Keratinocyte (primary cell): Measurements from ENCODE around the gene ANO9. TPM values are rescaled to one million over a fixed set of nuclear protein-coding genes. Genes with fewer than 3 reads are reported as not detected.

Experiments used
- DNase-seq: peaks from one replicate; pipeline ENCODE4 v3.0.0-alpha.2; 2011; ENCODE audit warnings: low read depth, missing footprints, low spot score
- FAIRE-seq: peaks from 2 replicates; lab custom pipeline; 2011; peaks lifted over from hg19 to GRCh38; lab: Jason Lieb, UNC
- H2AFZ ChIP-seq: 2 replicates; pipeline ENCODE4 v1.6.0; 2012; ENCODE audit warnings: low read length, control low read depth, inconsistent platforms; ENCODE audit not compliant: control insufficient read depth
- H3K27ac ChIP-seq: 2 replicates; pipeline ENCODE4 v1.5.1; 2011; ENCODE audit warnings: low read length; ENCODE audit not compliant: control insufficient read depth, insufficient read depth
- H3K27me3 ChIP-seq: 3 replicates; pipeline ENCODE4 v1.6.0; 2011; ENCODE audit warnings: low read length; ENCODE audit not compliant: control insufficient read depth, insufficient read depth; ENCODE audit errors: extremely low read depth
- H3K36me3 ChIP-seq, 2 experiments: 2 replicates in 1 of 2; 3 replicates in 1 of 2; pipeline ENCODE4 v1.5.1; 2011; ENCODE audit warnings: low read length in 2 of 2, mild to moderate bottlenecking in 1 of 2; ENCODE audit not compliant: control insufficient read depth in 2 of 2, insufficient read depth in 2 of 2; ENCODE audit errors: extremely low read depth in 1 of 2
- H3K4me1 ChIP-seq: 3 replicates; pipeline ENCODE4 v1.5.1; 2011; ENCODE audit warnings: low read length; ENCODE audit not compliant: control insufficient read depth, insufficient read depth; ENCODE audit errors: extremely low read depth
- H3K4me2 ChIP-seq: 3 replicates; pipeline ENCODE4 v1.6.0; 2011; ENCODE audit warnings: low read depth, low read length; ENCODE audit not compliant: control insufficient read depth, insufficient read depth; ENCODE audit errors: extremely low read depth
- H3K4me3 ChIP-seq, 3 experiments: fragments of 200-600 bp in 1 of 3; sonication (generic) in 1 of 3; 2 replicates in 2 of 3; 3 replicates in 1 of 3; pipeline ENCODE4 v1.5.1; 2011 to 2016; ENCODE audit warnings: low read length in 3 of 3, mild to moderate bottlenecking in 3 of 3, control low read depth in 2 of 3, inconsistent platforms in 1 of 3, low read depth in 1 of 3, mixed read lengths in 1 of 3, mixed run types in 1 of 3, moderate library complexity in 1 of 3; ENCODE audit not compliant: control insufficient read depth in 2 of 3, insufficient read depth in 2 of 3; ENCODE audit errors: extremely low read depth in 1 of 3
- H3K79me2 ChIP-seq: 2 replicates; pipeline ENCODE4 v1.6.0; 2012; ENCODE audit warnings: low read length; ENCODE audit not compliant: control insufficient read depth, insufficient read depth
- H3K9ac ChIP-seq: 3 replicates; pipeline ENCODE4 v1.6.0; 2011; ENCODE audit warnings: low read length; ENCODE audit not compliant: control insufficient read depth, insufficient read depth; ENCODE audit errors: extremely low read depth
- H3K9me1 ChIP-seq: 3 replicates; pipeline ENCODE4 v1.6.0; 2011; ENCODE audit warnings: low read length; ENCODE audit not compliant: control insufficient read depth, insufficient read depth; ENCODE audit errors: extremely low read depth
- H3K9me3 ChIP-seq: 2 replicates; pipeline ENCODE4 v1.5.1; 2012; ENCODE audit warnings: low read depth, low read length; ENCODE audit not compliant: control insufficient read depth
- H4K20me1 ChIP-seq: 3 replicates; pipeline ENCODE4 v1.6.0; 2011; ENCODE audit warnings: low read length; ENCODE audit not compliant: control insufficient read depth, insufficient read depth; ENCODE audit errors: extremely low read depth
- EZH2 ChIP-seq: IDR thresholded peaks from one replicate; pipeline ENCODE4 v1.6.1; 2012; ENCODE audit warnings: inconsistent platforms, mild to moderate bottlenecking, low read length, moderate library complexity
- dilution Hi-C: fragments of 300-500 bp; cut with MboI; formaldehyde crosslinking; loops from one replicate; pipeline ENCODE4 v1.7.0; 2020; ENCODE audit warnings: low sequenced_read_pairs; ENCODE audit not compliant: extremely low pct_ligation_motif_present
- polyA plus RNA-seq, 5 experiments: library from polyadenylated mRNA; depleted of rRNA in 3 of 5; stranded (reverse) in 3 of 5; stranded (forward) in 1 of 5; unstranded in 1 of 5; fragments of >200 nt; gene quantifications; 1 replicate in 1 of 5; 2 replicates in 3 of 5; 3 replicates in 1 of 5; pipeline versions ENCODE4 v1.2.1 to v1.2.3, GENCODE V29; 2011 to 2012; ENCODE audit warnings: missing spikeins in 2 of 5, low read depth in 1 of 5, low replicate concordance in 1 of 5
- TF ChIP-seq, protein P1 (sequence below), 3 experiments: IDR thresholded peaks in 1 of 3; conservative IDR thresholded peaks in 1 of 3; optimal IDR thresholded peaks in 1 of 3; 2 replicates in 2 of 3; 3 replicates in 1 of 3; pipeline versions ENCODE3 to v1.5.1; 2011; ENCODE audit warnings: low read length in 3 of 3, mild to moderate bottlenecking in 3 of 3, moderate library complexity in 2 of 3, control low read depth in 1 of 3, inconsistent platforms in 1 of 3; ENCODE audit not compliant: insufficient read depth in 2 of 3; ENCODE audit errors: extremely low read depth in 1 of 3

Gene ANO9
- polyA plus RNA-seq, 1 donor (not counting 4 experiments of a cell fraction or from before 2014, with no cell fraction given): 16.1 TPM

DNA sequence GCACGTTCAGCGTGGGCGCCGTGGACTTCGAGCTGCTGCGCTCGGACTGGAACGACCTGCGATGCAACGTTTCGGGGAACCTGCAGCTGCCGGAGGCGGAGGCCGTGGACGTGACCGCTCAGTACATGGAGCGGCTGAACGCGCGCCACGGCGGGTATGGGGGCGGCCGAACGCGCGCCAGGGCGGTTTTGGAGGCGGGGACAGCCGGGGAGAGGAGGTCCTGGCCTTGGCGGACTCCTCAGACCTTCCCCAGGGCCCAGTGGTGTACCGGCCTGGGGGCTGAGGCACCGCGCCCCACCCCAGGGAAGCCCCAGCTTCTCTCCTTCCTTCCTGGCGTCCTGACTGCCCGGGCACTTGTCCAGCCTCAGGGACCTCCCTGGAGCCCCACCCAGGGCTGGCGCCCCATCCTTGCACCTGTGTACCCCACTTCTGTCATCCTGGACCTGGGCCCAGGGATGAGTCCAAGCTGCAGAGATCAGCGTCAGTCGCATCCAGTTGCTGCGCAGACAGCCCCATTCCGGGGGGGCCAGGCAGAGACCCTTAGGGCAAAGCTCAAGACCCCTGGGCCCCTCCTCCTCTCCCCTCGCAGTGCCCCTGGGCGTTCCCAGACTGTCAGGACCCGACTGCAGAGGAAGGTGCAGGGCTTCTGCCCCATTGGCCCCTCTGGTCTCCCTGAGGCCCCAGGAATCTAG, 64.5 kb downstream of the ANO9 start:
- H3K4me2 ChIP-seq: no peak overlapping the region
- no peak overlapping the region for H3K4me3 ChIP-seq
- dilution Hi-C loops: no loop called here
- no peak overlapping the region for H2AFZ ChIP-seq
- no peaks in the 10 kb centered on the region for H3K9me3 ChIP-seq
- H3K79me2 ChIP-seq: no peaks in the 10 kb centered on the region
- H3K36me3 ChIP-seq: no peaks in the 10 kb centered on the region
- TF ChIP-seq, protein P1, sequence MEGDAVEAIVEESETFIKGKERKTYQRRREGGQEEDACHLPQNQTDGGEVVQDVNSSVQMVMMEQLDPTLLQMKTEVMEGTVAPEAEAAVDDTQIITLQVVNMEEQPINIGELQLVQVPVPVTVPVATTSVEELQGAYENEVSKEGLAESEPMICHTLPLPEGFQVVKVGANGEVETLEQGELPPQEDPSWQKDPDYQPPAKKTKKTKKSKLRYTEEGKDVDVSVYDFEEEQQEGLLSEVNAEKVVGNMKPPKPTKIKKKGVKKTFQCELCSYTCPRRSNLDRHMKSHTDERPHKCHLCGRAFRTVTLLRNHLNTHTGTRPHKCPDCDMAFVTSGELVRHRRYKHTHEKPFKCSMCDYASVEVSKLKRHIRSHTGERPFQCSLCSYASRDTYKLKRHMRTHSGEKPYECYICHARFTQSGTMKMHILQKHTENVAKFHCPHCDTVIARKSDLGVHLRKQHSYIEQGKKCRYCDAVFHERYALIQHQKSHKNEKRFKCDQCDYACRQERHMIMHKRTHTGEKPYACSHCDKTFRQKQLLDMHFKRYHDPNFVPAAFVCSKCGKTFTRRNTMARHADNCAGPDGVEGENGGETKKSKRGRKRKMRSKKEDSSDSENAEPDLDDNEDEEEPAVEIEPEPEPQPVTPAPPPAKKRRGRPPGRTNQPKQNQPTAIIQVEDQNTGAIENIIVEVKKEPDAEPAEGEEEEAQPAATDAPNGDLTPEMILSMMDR (optimal IDR thresholded peaks at IDR 0.05 in 1 of 3, IDR thresholded peaks at IDR 0.05 in 1 of 3, conservative IDR thresholded peaks at IDR 0.05 in 1 of 3; ENCODE audit: extremely low read depth in 1 of 3, insufficient read depth in 2 of 3, low read length in 3 of 3): no peak
- no peak for TF ChIP-seq EZH2
- no peaks in the 10 kb centered on the region for H3K4me1 ChIP-seq
- no peak for DNase-seq
- FAIRE-seq: no peak
- peaks cover 4% of the 10 kb centered on the region for H3K27me3 ChIP-seq
- peaks cover 2% of the 10 kb centered on the region for H4K20me1 ChIP-seq
- no peaks in the 10 kb centered on the region for H3K9me1 ChIP-seq
- no peak overlapping the region for H3K9ac ChIP-seq
- no peak overlapping the region for H3K27ac ChIP-seq

DNA sequence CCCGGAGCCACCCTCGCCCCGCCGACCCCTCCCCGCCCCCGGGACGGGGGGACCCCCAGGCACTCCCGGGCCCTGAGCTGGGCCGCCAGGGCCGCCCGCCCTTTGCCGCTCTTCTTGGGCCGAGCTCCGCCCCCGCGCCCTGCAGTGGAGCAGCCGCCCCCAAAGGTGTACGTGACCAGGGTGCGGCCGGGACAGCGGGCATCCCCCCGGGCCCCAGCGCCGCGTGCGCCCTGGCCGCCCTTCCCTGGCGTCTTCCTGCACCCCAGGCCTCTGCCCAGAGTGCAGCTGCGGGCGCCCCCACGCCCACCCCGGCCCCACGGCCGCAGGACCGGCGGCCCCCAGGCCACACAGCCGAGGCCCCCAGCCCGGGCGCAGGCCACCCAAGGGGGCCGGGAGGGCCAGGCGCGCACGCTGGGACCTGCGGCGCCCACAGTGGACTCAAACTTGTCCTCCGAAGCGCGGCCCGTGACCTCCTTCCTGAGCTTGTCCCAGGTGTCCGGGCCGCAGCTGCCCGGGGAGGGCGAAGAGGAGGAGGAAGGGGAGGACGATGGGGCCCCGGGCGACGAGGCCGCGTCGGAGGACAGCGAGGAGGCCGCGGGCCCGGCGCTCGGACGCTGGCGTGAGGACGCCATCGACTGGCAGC, 65.2 kb downstream of the ANO9 start:
- Histone ChIP-seq H3K27me3 (peaks cover 11% of the 10 kb centered on the region), H3K27ac (no peak overlapping the region), H4K20me1 (no peaks in the 10 kb centered on the region), H3K9ac (no peak overlapping the region), H2AFZ (no peak overlapping the region), H3K4me2 (no peak overlapping the region), H3K9me3 (no peaks in the 10 kb centered on the region), H3K4me1 (no peaks in the 10 kb centered on the region), H3K36me3 (peaks cover 0 to 3% of the 10 kb centered on the region in 2 experiments), H3K9me1 (no peaks in the 10 kb centered on the region), H3K4me3 (no peak overlapping the region), H3K79me2 (no peaks in the 10 kb centered on the region)
- no peak for DNase-seq
- TF ChIP-seq, protein P1 (optimal IDR thresholded peaks at IDR 0.05 in 1 of 3, IDR thresholded peaks at IDR 0.05 in 1 of 3, conservative IDR thresholded peaks at IDR 0.05 in 1 of 3; ENCODE audit: extremely low read depth in 1 of 3, insufficient read depth in 2 of 3, low read length in 3 of 3): no peak
- no peak for TF ChIP-seq EZH2
- FAIRE-seq: no peak
- dilution Hi-C loops: no loop called here
